NCI-H2171 treated with DMSO at 0.1 percent for 48 hours (cell line): Measurements from ENCODE around the gene F3.

Experiments used
- DNase-seq: peaks from one replicate; lab custom pipeline; 2025; lab: John Stamatoyannopoulos, UW

The F3 gene

GRCh38 chr1:94527447-94528031 is 14.0 kb downstream of the F3 start:
- no peak for DNase-seq

GRCh38 chr1:94526152-94526980 is 15.2 kb downstream of the F3 start:
- DNase-seq, result no peak

GRCh38 chr1:94524531-94524930 is 17.0 kb downstream of the F3 start:
- DNase-seq, result no peak

GRCh38 chr1:94522304-94522703 is 19.3 kb downstream of the F3 start:
- peak; percentile 38 for DNase-seq

GRCh38 chr1:94519351-94519750 is 22.2 kb downstream of the F3 start:
- DNase-seq, result no peak

GRCh38 chr1:94515296-94515947 is 26.1 kb downstream of the F3 start:
- DNase-seq, result no peak

GRCh38 chr1:94514095-94514727 is 27.3 kb downstream of the F3 start:
- peak; percentile 3 for DNase-seq

GRCh38 chr1:94512816-94513215 is 28.7 kb downstream of the F3 start:
- no peak for DNase-seq

GRCh38 chr1:94504601-94505000 is 37.0 kb downstream of the F3 start:
- DNase-seq, result no peak

GRCh38 chr1:94503153-94503552 is 38.4 kb downstream of the F3 start:
- DNase-seq, result no peak

- no peak for DNase-seq
These were observed 39.6 kb downstream of the F3 start for GRCh38 chr1:94501935-94502334.

GRCh38 chr1:94501426-94501825 is 40.1 kb downstream of the F3 start:
- DNase-seq, result no peak

- DNase-seq, result no peak
These were observed 45.3 kb downstream of the F3 start for GRCh38 chr1:94496076-94496755.

GRCh38 chr1:94490556-94490955 is 51.0 kb downstream of the F3 start:
- no peak for DNase-seq

- no peak for DNase-seq
These were observed 54.6 kb downstream of the F3 start for GRCh38 chr1:94486990-94487389.

GRCh38 chr1:94481473-94481933 is 60.1 kb downstream of the F3 start:
- peak; percentile 57 for DNase-seq

GRCh38 chr1:94479682-94480081 is 61.9 kb downstream of the F3 start:
- no peak for DNase-seq
